ENCODE measurements around the gene FLCN.
A peak's percentile ranks its signal among the peaks of the same experiment; 100 is the strongest.
"Not testable (repeated sequence)": the region's sequence is repeated elsewhere in the genome, so short reads cannot be mapped to it uniquely, and the experiment has no call there.

The FLCN gene

GRCh38 chr17:17206913-17207335 is 30.0 kb downstream of the FLCN start:
- DNase-seq (ENCODE audit: low read depth in 2 of 2) = no peak

- DNase-seq (ENCODE audit: low read depth in 2 of 2) = peak; percentile 68 to 71
Measured at GRCh38 chr17:17206124-17206912, 30.6 kb downstream of the FLCN start, which contains the start of gene PLD6. Gene PLD6 (minus strand): TSS chr17:17206333. CDS start chr17:17206286, 47 bp downstream.

- DNase-seq (ENCODE audit: low read depth in 2 of 2) = peak; percentile 13 to 20
Measured at GRCh38 chr17:17205368-17206123, 31.4 kb downstream of the FLCN start.

GRCh38 chr17:17204635-17205231 is 32.2 kb downstream of the FLCN start:
- no peak for DNase-seq (ENCODE audit: low read depth in 2 of 2)

GRCh38 chr17:17204041-17204591 is 32.9 kb downstream of the FLCN start:
- DNase-seq (ENCODE audit: low read depth in 2 of 2) = no peak

GRCh38 chr17:17203173-17203730 is 33.7 kb downstream of the FLCN start:
- no peak for DNase-seq (ENCODE audit: low read depth in 2 of 2)

- DNase-seq (ENCODE audit: low read depth in 2 of 2) = no peak
Measured at GRCh38 chr17:17201907-17202306, 35.1 kb downstream of the FLCN start.

- no peak for DNase-seq (ENCODE audit: low read depth in 2 of 2)
Measured at GRCh38 chr17:17201271-17201670, 35.7 kb downstream of the FLCN start.

- DNase-seq (ENCODE audit: low read depth in 2 of 2) = no peak
Measured at GRCh38 chr17:17200831-17201230, 36.1 kb downstream of the FLCN start.

GRCh38 chr17:17200311-17200710 is 36.7 kb downstream of the FLCN start:
- DNase-seq (ENCODE audit: low read depth in 2 of 2) = no peak

- no peak for DNase-seq (ENCODE audit: low read depth in 2 of 2)
Measured at GRCh38 chr17:17198281-17198680, 38.7 kb downstream of the FLCN start.

GRCh38 chr17:17196776-17197175 is 40.2 kb downstream of the FLCN start:
- DNase-seq (ENCODE audit: low read depth in 2 of 2) = no peak

- not testable (repeated sequence) for DNase-seq (ENCODE audit: low read depth in 2 of 2)
Measured at GRCh38 chr17:17195466-17195865, 41.5 kb downstream of the FLCN start.

- no peak for DNase-seq (ENCODE audit: low read depth in 2 of 2)
Measured at GRCh38 chr17:17191961-17192381, 45.0 kb downstream of the FLCN start.

- no peak for DNase-seq (ENCODE audit: low read depth in 2 of 2)
Measured at GRCh38 chr17:17191346-17191792, 45.6 kb downstream of the FLCN start.

GRCh38 chr17:17190188-17190587 is 46.8 kb downstream of the FLCN start:
- no peak for DNase-seq (ENCODE audit: low read depth in 2 of 2)

GRCh38 chr17:17189559-17189958 is 47.4 kb downstream of the FLCN start:
- DNase-seq (ENCODE audit: low read depth in 2 of 2) = no peak

- no peak for DNase-seq (ENCODE audit: low read depth in 2 of 2)
Measured at GRCh38 chr17:17188586-17188985, 48.4 kb downstream of the FLCN start.

- no peak for DNase-seq (ENCODE audit: low read depth in 2 of 2)
Measured at GRCh38 chr17:17186551-17187505, 50.1 kb downstream of the FLCN start.

- DNase-seq (ENCODE audit: low read depth in 2 of 2) = no peak
Measured at GRCh38 chr17:17186051-17186450, 50.9 kb downstream of the FLCN start.
